Activated naive CD8-positive, alpha-beta T cell treated with anti-CD3 and anti-CD28 coated beads for 36 hours (primary cell): ENCODE results near the gene CTDNEP1. TPM values are rescaled to one million over a fixed set of nuclear protein-coding genes. Genes with fewer than 3 reads are reported as not detected.
A peak's percentile ranks its signal among the peaks of the same experiment; 100 is the strongest.

Source experiments
- DNase-seq: peaks from one replicate; pipeline ENCODE4 v3.0.0; 2021
- H3K27ac Mint-ChIP-seq: one replicate; pipeline ENCODE4 v1.8.0; 2022; ENCODE audit warnings: mild to moderate bottlenecking, moderate library complexity, mixed read lengths
- H3K27me3 Mint-ChIP-seq: one replicate; pipeline ENCODE4 v1.8.0; 2022; ENCODE audit warnings: mild to moderate bottlenecking, mixed read lengths
- H3K36me3 Mint-ChIP-seq: one replicate; pipeline ENCODE4 v1.8.0; 2021; ENCODE audit warnings: mild to moderate bottlenecking, mixed read lengths
- H3K4me1 Mint-ChIP-seq: one replicate; pipeline ENCODE4 v1.8.0; 2021; ENCODE audit warnings: mixed read lengths
- H3K4me3 Mint-ChIP-seq: one replicate; pipeline ENCODE4 v1.8.0; 2022; ENCODE audit warnings: mild to moderate bottlenecking, moderate library complexity, mixed read lengths
- H3K9me3 Mint-ChIP-seq: one replicate; pipeline ENCODE4 v1.8.0; 2022; ENCODE audit warnings: mixed read lengths
- total RNA-seq, 2 experiments: library from RNA; stranded (reverse); gene quantifications; one replicate each; pipeline ENCODE4 v1.2.3, GENCODE V29; 2021

The CTDNEP1 gene
- total RNA-seq, 2 experiments from 2014 or later: 180 to 191 TPM

DNA sequence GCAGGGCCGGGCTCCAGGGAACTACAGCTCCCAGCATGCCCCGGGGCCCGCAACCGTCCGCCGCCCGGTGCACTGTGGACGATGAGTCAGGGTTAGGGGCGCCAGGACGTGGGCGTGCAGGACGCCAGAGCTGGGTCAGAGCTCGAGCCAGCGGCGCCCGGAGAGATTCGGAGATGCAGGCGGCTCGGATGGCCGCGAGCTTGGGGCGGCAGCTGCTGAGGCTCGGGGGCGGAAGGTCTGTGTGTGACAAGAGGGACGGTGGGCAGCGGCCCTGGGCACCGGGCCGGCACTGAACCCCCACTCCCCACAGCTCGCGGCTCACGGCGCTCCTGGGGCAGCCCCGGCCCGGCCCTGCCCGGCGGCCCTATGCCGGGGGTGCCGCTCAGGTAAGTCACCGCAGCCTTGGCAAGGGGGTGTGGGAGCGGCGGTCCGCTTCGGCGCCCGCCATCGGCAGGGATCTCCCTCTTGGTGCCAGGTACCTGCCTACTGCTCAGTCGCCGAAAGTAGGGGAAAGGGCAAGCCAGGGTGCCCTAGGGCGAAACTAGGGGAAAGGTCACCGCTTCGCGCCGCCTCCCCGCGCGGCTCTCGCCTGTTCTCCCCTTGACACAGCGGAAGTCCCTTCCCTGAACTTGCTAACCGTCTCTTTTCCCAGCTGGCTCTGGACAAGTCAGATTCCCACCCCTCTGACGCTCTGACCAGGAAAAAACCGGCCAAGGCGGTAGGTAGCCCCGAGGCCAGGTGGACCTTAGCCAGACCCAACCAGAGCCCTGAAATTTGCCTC lies 31.5 kb downstream of the CTDNEP1 start, which contains the start of the genes ACADVL and DLG4:
TSS of gene ACADVL (plus strand) at position 127 of the 781 bp plus-strand sequence. CDS start at position 174, 47 bp downstream.
TSS of gene DLG4 (minus strand) at position 25 of the 781 bp plus-strand sequence.
- H3K27me3 Mint-ChIP-seq: peaks cover 3% of the 10 kb centered on the region
- H3K9me3 Mint-ChIP-seq: no peaks in the 10 kb centered on the region
- peaks cover 13% of the 10 kb centered on the region for H3K36me3 Mint-ChIP-seq
- peak within 1 kb of the TSS; percentile 99 for H3K4me3 Mint-ChIP-seq
- peaks cover 56% of the 10 kb centered on the region for H3K4me1 Mint-ChIP-seq
- DNase-seq: peak; percentile 90
- peak within 1 kb of the TSS; percentile 96 for H3K27ac Mint-ChIP-seq

DNA sequence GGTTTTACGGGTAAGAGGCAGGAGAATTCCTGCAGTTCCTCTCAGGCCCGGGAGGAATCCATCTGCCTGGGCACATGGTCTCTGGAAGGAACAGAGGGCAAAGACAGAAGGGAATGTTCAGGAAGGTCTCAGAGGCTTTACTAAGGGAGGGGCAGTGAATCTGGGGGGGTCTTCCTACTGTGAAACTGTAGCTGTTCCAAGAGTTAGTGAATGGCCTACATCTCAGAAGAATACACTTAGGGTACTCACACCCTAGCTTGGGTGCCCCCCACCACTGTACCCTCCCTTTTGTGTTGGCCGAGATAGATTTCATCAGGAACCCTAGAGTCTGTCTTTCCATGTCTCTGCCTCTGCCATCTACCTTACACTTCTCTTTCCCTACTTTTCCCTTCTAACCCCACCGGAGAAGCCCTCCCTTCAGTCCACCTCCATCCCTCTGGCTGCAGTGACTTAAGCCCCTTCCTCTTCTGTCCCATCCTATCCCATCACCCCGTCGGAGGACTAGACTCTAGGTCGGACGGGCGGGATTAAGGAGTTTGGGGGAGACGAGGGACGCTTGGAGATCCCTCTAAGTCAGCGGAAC lies 32.2 kb downstream of the CTDNEP1 start:
- Mint-ChIP-seq H3K4me1 (peaks cover 62% of the 10 kb centered on the region), H3K36me3 (peaks cover 13% of the 10 kb centered on the region)

DNA sequence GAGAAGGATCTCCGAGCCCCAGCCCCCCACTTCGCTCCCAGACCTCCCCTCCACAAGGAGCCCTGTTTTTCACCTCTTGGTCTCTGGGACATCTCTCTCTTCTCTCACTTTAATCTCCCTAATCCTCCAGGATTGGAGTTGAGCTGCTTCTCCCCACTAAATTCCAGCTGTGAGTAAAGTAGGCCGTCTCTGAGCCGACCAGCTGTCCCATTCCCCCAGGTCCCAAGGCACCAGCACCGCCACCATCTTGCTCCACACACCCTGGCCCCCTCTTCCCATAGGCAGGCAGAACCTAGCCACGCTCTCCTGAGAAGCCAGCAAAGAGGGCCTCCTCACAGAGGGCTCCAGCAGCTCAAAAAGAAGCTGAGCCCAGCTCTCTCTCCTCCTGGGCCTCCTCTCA lies 32.8 kb downstream of the CTDNEP1 start:
- H3K27me3 Mint-ChIP-seq: peaks cover 3% of the 10 kb centered on the region
- peaks cover 66% of the 10 kb centered on the region for H3K4me1 Mint-ChIP-seq
- H3K9me3 Mint-ChIP-seq: no peaks in the 10 kb centered on the region
- peak overlapping the region; percentile 99 for H3K4me3 Mint-ChIP-seq
- DNase-seq: no peak
- H3K27ac Mint-ChIP-seq: peak overlapping the region; percentile 75
- H3K36me3 Mint-ChIP-seq: peaks cover 13% of the 10 kb centered on the region

More for the DNA sequence above, 32.2 kb downstream of the CTDNEP1 start:
- no peak for DNase-seq
- H3K4me3 Mint-ChIP-seq: peak overlapping the region; percentile 99
- H3K9me3 Mint-ChIP-seq: no peaks in the 10 kb centered on the region
- peaks cover 3% of the 10 kb centered on the region for H3K27me3 Mint-ChIP-seq
- peak overlapping the region; percentile 96 for H3K27ac Mint-ChIP-seq

GRCh38 chr17:7218166-7218565 lies 33.4 kb downstream of the CTDNEP1 start:
- Mint-ChIP-seq H3K27me3 (peaks cover 3% of the 10 kb centered on the region), H3K36me3 (peaks cover 13% of the 10 kb centered on the region), H3K27ac (peak overlapping the region; percentile 82), H3K4me3 (peak overlapping the region; percentile 68), H3K4me1 (peaks cover 71% of the 10 kb centered on the region), H3K9me3 (no peaks in the 10 kb centered on the region)
- DNase-seq: no peak

GRCh38 chr17:7217113-7217987 lies 34.2 kb downstream of the CTDNEP1 start:
- Mint-ChIP-seq H3K27me3 (peaks cover 3% of the 10 kb centered on the region), H3K36me3 (peaks cover 13% of the 10 kb centered on the region), H3K4me1 (peaks cover 72% of the 10 kb centered on the region), H3K4me3 (peak overlapping the region; percentile 76), H3K9me3 (no peaks in the 10 kb centered on the region), H3K27ac (peak overlapping the region; percentile 82)
- DNase-seq: no peak

DNA sequence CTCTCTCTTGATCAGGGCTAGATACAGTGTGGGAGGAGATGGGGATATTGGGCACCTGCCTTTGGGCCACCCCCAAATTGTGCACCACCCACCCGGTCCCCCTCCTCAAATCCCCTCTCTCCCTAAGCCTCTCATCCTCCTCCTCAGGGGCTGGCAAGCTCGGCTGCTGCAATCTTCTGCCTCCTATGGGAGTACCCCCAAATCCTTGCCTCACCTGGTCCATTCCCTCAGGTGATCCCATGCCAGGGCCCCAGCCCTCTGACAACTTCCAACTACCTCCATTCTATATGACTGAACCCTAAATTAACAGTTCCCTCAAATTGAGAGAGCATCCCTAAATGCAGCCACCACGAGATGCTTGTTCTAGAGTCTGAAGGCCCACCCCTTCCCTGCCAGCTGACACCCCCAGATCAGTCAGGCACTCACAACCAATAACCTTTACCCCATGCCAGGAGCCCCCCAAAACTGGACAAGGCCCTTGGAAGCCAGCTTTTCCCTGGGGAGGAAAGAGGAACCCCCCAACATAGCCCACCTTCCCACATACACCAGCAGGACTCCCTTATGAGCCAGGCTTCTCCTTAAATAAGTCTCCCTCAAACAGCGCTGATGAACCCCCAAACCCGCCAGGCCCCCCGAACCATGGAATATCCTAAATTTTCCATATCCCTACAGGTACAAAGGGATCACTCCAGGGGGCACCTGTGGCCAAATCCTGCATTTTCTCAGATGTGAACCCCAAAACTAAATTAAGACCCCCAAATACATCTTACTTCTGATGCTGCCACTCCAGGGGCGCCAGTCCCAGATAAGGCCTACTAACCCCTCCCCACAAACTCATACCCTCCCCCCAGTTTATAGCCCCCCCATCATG lies 35.1 kb downstream of the CTDNEP1 start:
- peaks cover 71% of the 10 kb centered on the region for H3K4me1 Mint-ChIP-seq
- peaks cover 12% of the 10 kb centered on the region for H3K36me3 Mint-ChIP-seq
- H3K27me3 Mint-ChIP-seq: peaks cover 3% of the 10 kb centered on the region
- no peak for DNase-seq
- H3K9me3 Mint-ChIP-seq: no peaks in the 10 kb centered on the region
- H3K4me3 Mint-ChIP-seq: peak overlapping the region; percentile 76
- H3K27ac Mint-ChIP-seq: peak overlapping the region; percentile 79

DNA sequence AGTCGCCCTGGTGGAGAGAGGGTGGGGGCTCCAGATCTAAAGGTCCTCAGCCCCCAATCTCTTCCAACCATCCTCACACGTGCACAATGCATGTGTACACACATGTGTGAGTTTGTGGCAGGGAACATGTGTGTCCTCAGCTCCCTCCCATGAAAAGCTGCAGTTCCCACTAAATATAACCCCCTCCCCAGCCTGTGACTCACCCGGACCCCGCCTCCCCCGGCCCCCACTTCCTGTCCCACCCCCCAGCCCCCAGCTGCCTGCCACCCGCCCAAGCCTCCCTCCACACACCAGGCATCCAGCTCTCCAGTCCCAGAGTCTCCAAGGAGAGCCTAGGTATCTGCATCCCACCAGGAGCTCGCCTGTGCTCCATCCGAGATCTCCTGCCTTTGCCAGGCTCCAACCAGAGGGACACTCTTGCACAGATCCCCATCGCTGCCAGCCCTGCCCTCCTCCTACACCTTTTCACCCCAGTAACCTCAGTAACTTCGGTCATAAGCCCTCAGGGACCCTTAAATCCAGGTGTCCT lies 35.8 kb downstream of the CTDNEP1 start:
- peak overlapping the region; percentile 76 for H3K4me3 Mint-ChIP-seq
- peaks cover 3% of the 10 kb centered on the region for H3K27me3 Mint-ChIP-seq
- DNase-seq: no peak
- H3K4me1 Mint-ChIP-seq: peaks cover 64% of the 10 kb centered on the region
- H3K27ac Mint-ChIP-seq: peak overlapping the region; percentile 95
- peaks cover 4% of the 10 kb centered on the region for H3K36me3 Mint-ChIP-seq
- H3K9me3 Mint-ChIP-seq: no peaks in the 10 kb centered on the region

- H3K4me1 Mint-ChIP-seq: peaks cover 59% of the 10 kb centered on the region
These were observed 36.3 kb downstream of the CTDNEP1 start for GRCh38 chr17:7215136-7215638.

DNA sequence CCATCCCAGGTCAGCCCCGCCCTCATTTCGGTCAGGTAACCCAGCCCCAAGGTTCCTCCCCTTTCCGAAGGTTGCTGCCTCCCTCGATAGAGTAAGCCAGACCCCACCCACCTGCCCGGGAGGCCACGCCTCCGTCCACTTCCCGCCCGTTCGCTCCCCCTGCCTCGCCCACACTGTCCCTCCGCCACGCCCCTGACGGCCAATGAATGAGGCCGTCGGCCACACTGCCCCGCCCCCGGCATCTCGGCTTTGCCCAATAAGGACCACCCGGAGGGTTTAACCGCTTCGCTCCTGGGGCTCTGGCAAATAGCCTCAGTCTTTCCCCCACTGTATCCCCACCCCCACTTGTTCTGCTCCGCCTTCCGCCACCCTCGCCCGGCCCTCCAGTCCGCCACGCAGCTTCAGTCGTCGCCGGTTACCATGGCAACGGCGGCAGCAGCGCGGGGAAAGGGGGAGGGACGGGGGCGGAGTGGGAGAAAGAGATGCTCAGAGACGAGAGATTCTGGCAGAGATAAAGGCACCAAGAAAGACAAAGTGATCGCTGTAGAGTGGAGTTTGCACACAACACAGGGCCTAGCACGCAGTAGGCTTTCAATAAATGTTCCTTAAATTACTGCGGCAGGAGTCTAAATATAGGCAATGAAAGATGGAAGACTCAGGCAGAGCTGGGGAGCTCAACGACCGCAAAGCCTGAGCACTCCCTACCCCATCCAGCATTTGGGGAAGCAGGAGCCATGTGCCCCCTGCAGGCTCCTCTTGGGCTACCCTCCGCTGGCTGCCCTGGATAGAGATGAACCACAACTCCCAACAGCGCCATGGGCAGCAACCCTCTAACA lies 37.0 kb downstream of the CTDNEP1 start:
- H3K27ac Mint-ChIP-seq: peak overlapping the region; percentile 95
- H3K4me1 Mint-ChIP-seq: peaks cover 58% of the 10 kb centered on the region
- peaks cover 3% of the 10 kb centered on the region for H3K27me3 Mint-ChIP-seq
- H3K36me3 Mint-ChIP-seq: no peaks in the 10 kb centered on the region
- H3K4me3 Mint-ChIP-seq: peak overlapping the region; percentile 76
- DNase-seq: peak; percentile 100
- H3K9me3 Mint-ChIP-seq: no peaks in the 10 kb centered on the region

More at GRCh38 chr17:7215136-7215638, 36.3 kb downstream of the CTDNEP1 start:
- Mint-ChIP-seq H3K4me3 (peak overlapping the region; percentile 76), H3K9me3 (no peaks in the 10 kb centered on the region), H3K27me3 (peaks cover 3% of the 10 kb centered on the region), H3K36me3 (no peaks in the 10 kb centered on the region), H3K27ac (peak overlapping the region; percentile 95)
- DNase-seq: no peak

DNA sequence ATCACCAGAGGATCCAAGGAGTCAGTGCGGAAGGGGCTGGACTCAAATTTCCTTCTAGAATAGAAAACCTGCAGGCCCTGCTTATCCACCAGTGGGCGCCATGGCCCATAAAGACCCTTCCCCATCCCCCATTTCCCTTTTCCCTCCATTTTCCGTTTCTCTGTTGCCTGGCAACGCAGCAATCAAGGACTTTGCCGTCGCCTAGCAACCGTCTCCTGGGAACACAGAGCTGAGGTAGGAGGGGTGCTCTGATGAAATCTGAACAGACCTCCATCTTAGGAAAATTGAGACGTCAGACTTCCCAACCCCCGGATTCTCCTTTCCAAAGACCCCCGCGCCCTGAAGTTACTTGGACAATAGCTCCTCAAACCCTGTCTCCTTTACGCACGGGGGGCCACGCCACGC lies 37.6 kb downstream of the CTDNEP1 start:
- H3K4me1 Mint-ChIP-seq: peaks cover 52% of the 10 kb centered on the region
- H3K27me3 Mint-ChIP-seq: peaks cover 3% of the 10 kb centered on the region
- H3K9me3 Mint-ChIP-seq: no peaks in the 10 kb centered on the region
- peak overlapping the region; percentile 95 for H3K27ac Mint-ChIP-seq
- H3K4me3 Mint-ChIP-seq: peak overlapping the region; percentile 76
- no peaks in the 10 kb centered on the region for H3K36me3 Mint-ChIP-seq
- DNase-seq: no peak

DNA sequence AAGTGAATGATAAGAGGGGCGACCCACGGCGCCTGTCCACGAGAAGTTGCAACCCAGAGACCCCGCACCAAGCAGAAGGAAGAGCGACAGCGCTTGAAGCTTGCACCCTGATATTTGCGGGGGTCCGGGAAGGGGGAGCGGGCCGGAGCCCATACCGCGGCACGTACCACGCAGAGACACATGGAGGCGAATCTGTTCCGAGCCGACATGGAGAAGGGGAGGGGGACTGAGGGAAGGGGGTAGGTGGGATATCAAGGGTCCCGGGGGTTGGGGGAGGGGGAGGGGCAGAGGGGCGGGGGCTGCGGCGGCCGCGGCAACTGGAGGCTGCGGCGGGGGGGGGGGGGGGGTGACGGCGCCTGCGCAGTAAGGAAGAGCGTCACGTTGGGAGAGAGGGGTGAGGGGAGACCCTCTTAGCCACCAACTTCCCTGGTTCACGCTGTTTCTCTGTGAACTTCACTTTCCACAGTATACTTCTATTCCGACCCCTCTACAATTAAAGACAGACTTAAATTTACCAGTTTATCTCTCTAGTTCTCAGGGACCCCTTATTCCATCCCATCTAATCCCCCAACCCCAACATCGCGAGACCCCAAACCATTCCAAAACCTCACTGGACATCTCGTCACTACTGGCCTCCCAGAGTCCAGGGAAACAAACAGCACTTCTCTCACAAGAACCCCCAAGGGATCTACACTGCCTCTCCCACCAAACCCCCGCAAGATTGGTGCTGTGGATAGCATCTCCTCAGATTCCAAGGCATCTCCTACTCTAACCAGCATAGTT lies 39.9 kb downstream of the CTDNEP1 start:
- Mint-ChIP-seq H3K36me3 (no peaks in the 10 kb centered on the region), H3K27me3 (peaks cover 3% of the 10 kb centered on the region), H3K9me3 (no peaks in the 10 kb centered on the region), H3K4me1 (peaks cover 38% of the 10 kb centered on the region), H3K27ac (peak overlapping the region; percentile 2), H3K4me3 (no peak overlapping the region)
- no peak for DNase-seq

GRCh38 chr17:7208754-7209460 lies 42.6 kb downstream of the CTDNEP1 start:
- H3K4me3 Mint-ChIP-seq: no peak overlapping the region
- H3K36me3 Mint-ChIP-seq: no peaks in the 10 kb centered on the region
- no peak for DNase-seq
- H3K27me3 Mint-ChIP-seq: no peaks in the 10 kb centered on the region
- H3K27ac Mint-ChIP-seq: no peak overlapping the region
- no peaks in the 10 kb centered on the region for H3K9me3 Mint-ChIP-seq
- H3K4me1 Mint-ChIP-seq: peaks cover 35% of the 10 kb centered on the region
